Trophoblast cell (in vitro differentiated cells and primary cell): ENCODE measurements around the gene EEFSEC.

ENCODE experiments used
- DNase-seq, 2 donors: peaks; one replicate each; pipeline ENCODE4 v3.0.0-alpha.2; 2016
- H2AFZ ChIP-seq: 2 replicates; pipeline ENCODE4 v1.6.1; 2013; ENCODE audit warnings: low read length, moderate library complexity, mild to moderate bottlenecking; ENCODE audit not compliant: insufficient read depth, poor library complexity
- H2AK5ac ChIP-seq: 2 replicates; pipeline ENCODE4 v1.6.1; 2013; ENCODE audit warnings: mild to moderate bottlenecking, low read length
- H2BK120ac ChIP-seq: 2 replicates; pipeline ENCODE4 v1.6.1; 2013; ENCODE audit warnings: low read length, mild to moderate bottlenecking, moderate library complexity; ENCODE audit not compliant: insufficient read depth, poor library complexity
- H2BK12ac ChIP-seq: 2 replicates; pipeline ENCODE4 v1.6.1; 2013; ENCODE audit warnings: mild to moderate bottlenecking, low read length, moderate library complexity
- H2BK5ac ChIP-seq: 2 replicates; pipeline ENCODE4 v1.6.1; 2013; ENCODE audit warnings: low read length, low read depth, moderate library complexity, mild to moderate bottlenecking; ENCODE audit not compliant: poor library complexity
- H3K14ac ChIP-seq: 2 replicates; pipeline ENCODE4 v1.6.1; 2013; ENCODE audit warnings: mild to moderate bottlenecking, low read length
- H3K18ac ChIP-seq: 2 replicates; pipeline ENCODE4 v1.6.1; 2013; ENCODE audit warnings: mild to moderate bottlenecking, low read length
- H3K23ac ChIP-seq: 2 replicates; pipeline ENCODE4 v1.6.1; 2013; ENCODE audit warnings: low read length
- H3K27ac ChIP-seq: 2 replicates; pipeline ENCODE4 v1.5.1; 2013; ENCODE audit warnings: low read depth, mild to moderate bottlenecking, inconsistent platforms, low read length, moderate library complexity
- H3K27me3 ChIP-seq: 2 replicates; pipeline ENCODE4 v1.6.1; 2013; ENCODE audit warnings: inconsistent platforms, mild to moderate bottlenecking, low read length, moderate library complexity; ENCODE audit not compliant: insufficient read depth
- H3K36me3 ChIP-seq, 2 experiments: 1 replicate in 1 of 2; 2 replicates in 1 of 2; pipeline ENCODE4 v1.6.1; 2013; ENCODE audit warnings: low read length in 2 of 2, mild to moderate bottlenecking in 2 of 2, moderate library complexity in 1 of 2; ENCODE audit not compliant: insufficient read depth in 2 of 2, control insufficient read depth in 1 of 2
- H3K4ac ChIP-seq: 2 replicates; pipeline ENCODE4 v1.6.1; 2013; ENCODE audit warnings: low read depth, mild to moderate bottlenecking, low read length, moderate library complexity
- H3K4me1 ChIP-seq, 2 experiments: 1 replicate in 1 of 2; 2 replicates in 1 of 2; pipeline ENCODE4 v1.6.1; 2013; ENCODE audit warnings: low read length in 2 of 2, mild to moderate bottlenecking in 2 of 2, moderate library complexity in 1 of 2; ENCODE audit not compliant: insufficient read depth in 2 of 2, control insufficient read depth in 1 of 2
- H3K4me2 ChIP-seq: 2 replicates; pipeline ENCODE4 v1.6.1; 2013; ENCODE audit warnings: inconsistent platforms, mild to moderate bottlenecking, low read length, moderate library complexity
- H3K4me3 ChIP-seq: 2 replicates; pipeline ENCODE4 v1.5.1; 2013; ENCODE audit warnings: mild to moderate bottlenecking, low read depth, low read length, inconsistent platforms
- H3K79me1 ChIP-seq: one replicate; pipeline ENCODE4 v1.6.1; 2013; ENCODE audit warnings: low read length
- H3K79me2 ChIP-seq: 2 replicates; pipeline ENCODE4 v1.6.1; 2013; ENCODE audit warnings: low read length, mild to moderate bottlenecking; ENCODE audit not compliant: control insufficient read depth, insufficient read depth, poor library complexity
- H3K9ac ChIP-seq: 2 replicates; pipeline ENCODE4 v1.6.1; 2013; ENCODE audit warnings: mild to moderate bottlenecking, low read length
- H3K9me3 ChIP-seq: 2 replicates; pipeline ENCODE4 v1.6.1; 2013; ENCODE audit warnings: low read depth, mild to moderate bottlenecking, control low read depth, inconsistent platforms, low read length; ENCODE audit not compliant: insufficient read depth
- H4K12ac ChIP-seq: 2 replicates; pipeline ENCODE4 v1.6.1; 2013; ENCODE audit warnings: low read depth, mild to moderate bottlenecking, low read length, moderate library complexity
- H4K8ac ChIP-seq: 2 replicates; pipeline ENCODE4 v1.6.1; 2013; ENCODE audit warnings: low read depth, mild to moderate bottlenecking, low read length, moderate library complexity
- H4K91ac ChIP-seq: one replicate; pipeline ENCODE4 v1.6.1; 2013; ENCODE audit warnings: low read depth, mild to moderate bottlenecking, low read length, moderate library complexity
- WGBS: extraction: QIAGEN DNeasy Blood & Tissue Kit; methylation state at CpG from one replicate; pipeline ENCODE4 v1.1.7; 2013; ENCODE audit warnings: missing lambda C conversion rate; ENCODE audit not compliant: insufficient read length, insufficient coverage; ENCODE audit errors: extremely low coverage; 5-methylcytosine and 5-hydroxymethylcytosine counted together

Gene EEFSEC

DNA sequence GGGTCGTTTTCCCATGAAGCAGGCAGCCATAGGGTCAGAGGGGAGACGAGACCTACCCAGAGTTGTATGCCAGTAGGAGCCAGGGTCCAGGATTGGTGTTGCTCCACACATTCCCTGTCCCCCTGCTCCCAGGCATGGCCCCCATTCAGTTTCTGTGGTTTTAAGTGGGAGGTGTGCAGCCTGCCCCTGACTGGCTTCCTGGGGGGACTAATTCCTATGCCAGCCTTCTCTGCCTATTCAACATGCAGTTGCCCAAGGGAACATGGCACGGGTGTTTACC is 126.3 kb downstream of the EEFSEC start:
- WGBS: no CpG with 5 or more reads among the region's 3 CpGs
- DNase-seq: no peak
- H2BK5ac ChIP-seq: no peak overlapping the region

DNA sequence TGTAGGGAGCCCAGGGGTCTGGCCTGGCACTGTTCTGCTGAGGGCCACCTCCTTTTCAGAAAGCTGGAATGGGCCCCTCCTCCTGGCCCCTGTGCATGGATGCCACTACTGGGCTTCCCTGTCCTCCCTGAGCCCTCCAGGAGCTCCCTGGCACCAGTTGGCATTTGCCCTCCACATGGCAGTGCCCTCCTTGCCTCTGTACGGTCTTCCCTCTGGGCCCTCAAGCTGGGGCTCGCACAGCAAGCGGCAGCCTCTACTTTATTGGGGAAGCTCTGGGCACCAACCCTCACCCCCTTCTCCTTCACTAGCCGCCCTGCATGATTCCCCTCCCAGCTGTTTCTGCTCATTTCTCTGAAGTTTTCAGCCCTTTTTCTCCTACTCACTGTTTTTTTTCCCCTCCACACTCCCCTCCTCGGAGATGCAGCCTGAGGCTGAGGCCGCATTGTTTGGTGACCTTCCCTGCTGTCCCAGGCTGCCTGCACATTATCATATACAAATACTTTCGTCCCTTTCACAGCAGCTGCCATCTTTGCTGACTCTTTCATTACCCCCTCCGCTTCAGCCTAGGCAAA is 127.3 kb downstream of the EEFSEC start:
- Histone ChIP-seq H3K23ac (no peak overlapping the region), H3K79me1 (peaks cover 35% of the 10 kb centered on the region), H4K12ac (peak overlapping the region; percentile 43), H3K18ac (peak overlapping the region; percentile 85), H4K91ac (peak overlapping the region; percentile 97), H2BK120ac (peak overlapping the region; percentile 91), H2BK12ac (peak overlapping the region; percentile 96), H3K4me3 (no peak overlapping the region), H3K14ac (peak overlapping the region; percentile 86), H2BK5ac (peak overlapping the region; percentile 60), H3K27ac (peak overlapping the region; percentile 41), H3K4me2 (no peak overlapping the region), H3K79me2 (peaks cover 6% of the 10 kb centered on the region), H3K36me3 (peaks cover 0 to 3% of the 10 kb centered on the region in 2 experiments), H3K4me1 (peaks cover 24 to 27% of the 10 kb centered on the region in 2 experiments), H3K9ac (no peak overlapping the region), H3K27me3 (no peaks in the 10 kb centered on the region), H2AK5ac (peak overlapping the region; percentile 90), H4K8ac (peak overlapping the region; percentile 72), H3K9me3 (no peaks in the 10 kb centered on the region), H3K4ac (peak overlapping the region; percentile 82), H2AFZ (peak overlapping the region; percentile 46)
- no peak for DNase-seq
- no CpG with 5 or more reads among the region's 8 CpGs for WGBS

More for the DNA sequence above, 126.3 kb downstream of the EEFSEC start:
- H3K27me3 ChIP-seq: no peaks in the 10 kb centered on the region
- peaks cover 43% of the 10 kb centered on the region for H3K79me1 ChIP-seq
- peak overlapping the region; percentile 75 for H3K18ac ChIP-seq
- H3K4me1 ChIP-seq: peaks cover 31 to 36% of the 10 kb centered on the region in 2 experiments
- no peak overlapping the region for H3K9ac ChIP-seq
- no peak overlapping the region for H4K12ac ChIP-seq
- peak overlapping the region; percentile 37 for H3K4ac ChIP-seq
- no peak overlapping the region for H3K23ac ChIP-seq
- peak overlapping the region; percentile 34 for H3K14ac ChIP-seq
- no peaks in the 10 kb centered on the region for H3K9me3 ChIP-seq
- no peak overlapping the region for H3K4me2 ChIP-seq
- no peak overlapping the region for H3K27ac ChIP-seq
- H3K36me3 ChIP-seq: peaks cover 0 to 3% of the 10 kb centered on the region in 2 experiments
- H3K79me2 ChIP-seq: peaks cover 6% of the 10 kb centered on the region
- peak overlapping the region; percentile 40 for H2BK120ac ChIP-seq
- peak overlapping the region; percentile 46 for H4K8ac ChIP-seq
- H2BK12ac ChIP-seq: peak overlapping the region; percentile 89
- peak overlapping the region; percentile 72 for H4K91ac ChIP-seq
- peak overlapping the region; percentile 67 for H2AK5ac ChIP-seq
- no peak overlapping the region for H3K4me3 ChIP-seq
- H2AFZ ChIP-seq: no peak overlapping the region

DNA sequence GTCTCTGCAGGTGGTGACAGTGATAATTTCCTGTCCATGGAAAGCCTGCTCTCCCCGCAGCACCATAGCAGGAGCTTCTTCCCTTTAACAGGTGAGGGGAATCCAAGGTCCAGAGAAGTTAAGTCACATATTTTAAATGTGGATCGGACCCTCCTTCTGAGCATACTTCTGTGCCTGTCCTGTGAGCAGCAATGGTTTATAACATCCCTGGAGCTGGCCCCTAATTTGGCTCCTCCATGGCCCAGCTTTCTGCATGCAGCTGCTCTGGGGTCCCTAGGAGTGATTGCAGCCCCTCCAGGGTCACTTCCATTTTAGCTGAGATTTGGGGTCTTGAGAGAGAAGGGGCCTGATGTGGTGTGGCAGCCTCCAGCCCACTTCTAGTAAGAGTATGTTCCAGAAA is 127.8 kb downstream of the EEFSEC start:
- peaks cover 6% of the 10 kb centered on the region for H3K79me2 ChIP-seq
- no peak overlapping the region for H4K12ac ChIP-seq
- no peak for DNase-seq
- no peak overlapping the region for H3K9ac ChIP-seq
- peak overlapping the region; percentile 57 for H3K14ac ChIP-seq
- peaks cover 0 to 3% of the 10 kb centered on the region in 2 experiments for H3K36me3 ChIP-seq
- no peak overlapping the region for H2AFZ ChIP-seq
- peak overlapping the region; percentile 45 for H4K91ac ChIP-seq
- no peak overlapping the region for H3K27ac ChIP-seq
- no peak overlapping the region for H3K4me2 ChIP-seq
- H3K4ac ChIP-seq: peak overlapping the region; percentile 9
- no CpG with 5 or more reads among the region's 2 CpGs for WGBS
- H2AK5ac ChIP-seq: peak overlapping the region; percentile 81
- H3K27me3 ChIP-seq: no peaks in the 10 kb centered on the region
- no peak overlapping the region for H3K23ac ChIP-seq
- H4K8ac ChIP-seq: peak overlapping the region; percentile 13
- no peak overlapping the region for H2BK12ac ChIP-seq
- peak overlapping the region; percentile 7 for H2BK5ac ChIP-seq
- peaks cover 30% of the 10 kb centered on the region for H3K79me1 ChIP-seq
- peak overlapping the region; percentile 34 for H2BK120ac ChIP-seq
- H3K4me3 ChIP-seq: no peak overlapping the region
- H3K4me1 ChIP-seq: peaks cover 24 to 27% of the 10 kb centered on the region in 2 experiments
- H3K18ac ChIP-seq: peak overlapping the region; percentile 77
- no peaks in the 10 kb centered on the region for H3K9me3 ChIP-seq

DNA sequence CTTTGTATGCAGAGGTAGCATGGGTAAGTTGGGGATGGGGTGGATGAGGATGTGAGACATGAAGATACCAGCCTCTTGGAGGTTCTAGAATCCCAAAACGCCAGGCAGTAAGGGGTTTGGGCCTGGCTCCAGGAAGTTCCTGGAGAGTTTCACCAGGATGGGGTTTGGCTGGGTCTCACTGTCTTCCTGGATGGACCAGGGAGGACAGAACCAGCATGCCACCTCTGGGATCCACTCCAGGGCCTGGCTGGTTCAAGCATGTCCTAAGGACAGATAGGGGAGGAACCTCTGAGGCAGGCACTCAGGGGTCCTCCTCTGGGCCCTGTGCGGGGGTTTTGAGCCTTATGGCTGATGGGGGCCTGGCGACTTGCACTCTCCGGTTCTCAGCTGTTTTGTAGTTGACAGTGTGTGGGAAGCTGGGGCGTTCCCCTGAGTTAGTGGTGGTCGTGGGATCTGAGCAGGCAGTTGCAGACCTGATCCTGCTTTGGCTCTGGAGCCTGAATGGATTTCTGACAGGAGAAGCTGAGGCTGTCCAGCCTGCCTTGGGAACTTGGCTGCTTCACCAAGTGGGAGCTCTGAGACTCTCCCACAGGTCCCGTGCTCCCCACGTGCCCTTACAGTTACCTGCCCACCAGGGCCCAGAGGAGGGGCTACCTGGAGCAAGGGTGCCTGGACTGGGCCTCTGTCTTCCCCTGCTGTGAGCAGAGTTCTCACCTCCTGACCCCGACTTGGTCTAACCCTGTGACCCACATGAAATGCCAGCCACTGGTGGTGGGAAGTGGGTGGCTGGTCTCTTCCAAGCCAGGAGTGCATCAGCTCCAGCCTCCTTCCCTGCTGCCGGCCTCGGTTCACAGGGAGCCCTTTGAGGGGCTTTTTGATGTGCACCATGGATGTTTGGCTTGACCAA is 128.4 kb downstream of the EEFSEC start:
- H3K14ac ChIP-seq: peak overlapping the region; percentile 57
- H2BK120ac ChIP-seq: peak overlapping the region; percentile 56
- H2BK12ac ChIP-seq: peak overlapping the region; percentile 60
- H2AFZ ChIP-seq: no peak overlapping the region
- H3K27me3 ChIP-seq: no peaks in the 10 kb centered on the region
- no CpG with 5 or more reads among the region's 11 CpGs for WGBS
- H3K4me3 ChIP-seq: no peak overlapping the region
- no peak overlapping the region for H2BK5ac ChIP-seq
- H3K27ac ChIP-seq: no peak overlapping the region
- no peaks in the 10 kb centered on the region for H3K9me3 ChIP-seq
- H3K79me1 ChIP-seq: peaks cover 28% of the 10 kb centered on the region
- peak overlapping the region; percentile 59 for H4K91ac ChIP-seq
- H3K9ac ChIP-seq: no peak overlapping the region
- peaks cover 6% of the 10 kb centered on the region for H3K79me2 ChIP-seq
- peak overlapping the region; percentile 77 for H3K18ac ChIP-seq
- peak overlapping the region; percentile 81 for H2AK5ac ChIP-seq
- H4K8ac ChIP-seq: peak overlapping the region; percentile 21
- no peak overlapping the region for H3K4me2 ChIP-seq
- peaks cover 24 to 27% of the 10 kb centered on the region in 2 experiments for H3K4me1 ChIP-seq
- peak overlapping the region; percentile 22 for H4K12ac ChIP-seq
- H3K23ac ChIP-seq: no peak overlapping the region
- DNase-seq: no peak
- H3K36me3 ChIP-seq: peaks cover 0 to 3% of the 10 kb centered on the region in 2 experiments
- peak overlapping the region; percentile 9 for H3K4ac ChIP-seq
